ENCODE data around the gene ZNF276. TPM values are rescaled to one million over a fixed set of nuclear protein-coding genes. Genes with fewer than 3 reads are reported as not detected.

ZNF276 gene
- total and polyA plus RNA-seq, 2 of the 8 experiments (the other 6 are each of a cell fraction or from before 2014, with no cell fraction given), result 6.4 to 9.3 TPM

- H3K23me2 ChIP-seq (ENCODE audit: low read depth, low read length), result no peaks in the 10 kb centered on the region
- H3K4me3 ChIP-seq (ENCODE audit: extremely low read depth in 1 of 4, insufficient read depth in 2 of 4, low read depth in 3 of 4, low read length in 4 of 4), result no peak overlapping the region
- WGBS, 2 experiments (ENCODE audit: extremely low coverage in 1 of 2, insufficient coverage in 1 of 2, insufficient read length in 1 of 2, insufficient replicate concordance in 2 of 2, low coverage in 1 of 2, low lambda C conversion rate in 2 of 2, missing lambda C conversion rate in 1 of 2), result 91% methylated on average over 3 of the region's 3 CpGs; no CpG with 5 or more reads in 1 of the 2 experiments
- H2BK12ac ChIP-seq (ENCODE audit: low read depth, low read length), result no peak overlapping the region
- H3K9me3 ChIP-seq (ENCODE audit: insufficient read depth in 2 of 2, low read depth in 1 of 2, low read length in 1 of 2), result no peaks in the 10 kb centered on the region
- no peak overlapping the region for H3K27ac ChIP-seq (ENCODE audit: low read depth, low read length)
- ChIA-PET POLR2A (ENCODE audit: partially characterized antibody) (interaction anchor here (1.3 to 16.1 kb wide), 2 partner anchors 10 to 26 kb away, joined by 3 to 193 read pairs; no protein-coding TSS in a partner anchor), CTCF (ENCODE audit: partially characterized antibody) (interaction anchor here (1.0 to 7.8 kb wide), 2 partner anchors 30 to 124 kb away, joined by 3 to 69 read pairs; no protein-coding TSS in a partner anchor)
- H3K4me2 ChIP-seq (ENCODE audit: insufficient read depth in 1 of 2, low read depth in 2 of 2, low read length in 2 of 2), result no peak overlapping the region
- H3K4ac ChIP-seq (replicated peaks; ENCODE audit: insufficient read length, low read depth, low read length), result no peak overlapping the region
- H3K79me1 ChIP-seq (ENCODE audit: low read depth, low read length), result no peaks in the 10 kb centered on the region
- no peak overlapping the region for H3K14ac ChIP-seq (ENCODE audit: insufficient read length)
- no peaks in the 10 kb centered on the region for H3K4me1 ChIP-seq (replicated peaks in 1 of 4; ENCODE audit: control insufficient read depth in 3 of 4, insufficient read depth in 4 of 4, low read length in 3 of 4)
- no peak overlapping the region for H4K8ac ChIP-seq (ENCODE audit: extremely low read depth, insufficient read depth, low read length)
- H2BK15ac ChIP-seq (ENCODE audit: low read length), result no peak overlapping the region
- H3K56ac ChIP-seq (replicated peaks; ENCODE audit: insufficient read length, low read depth, low read length), result no peak overlapping the region
- no peak overlapping the region for H2BK20ac ChIP-seq (ENCODE audit: low read length)
- peaks cover 3 to 9% of the 10 kb centered on the region in 2 experiments for H4K20me1 ChIP-seq (replicated peaks in 1 of 2; ENCODE audit: control insufficient read depth in 1 of 2, insufficient read depth in 2 of 2, low read length in 2 of 2)
- H3K9ac ChIP-seq (replicated peaks in 1 of 4; ENCODE audit: extremely low read depth in 1 of 4, low read depth in 3 of 4, low read length in 3 of 4), result no peak overlapping the region
- DNase-seq (ENCODE audit: low read depth in 1 of 2, low spot score in 2 of 2), result no peak
- H3K27me3 ChIP-seq (replicated peaks in 1 of 4; ENCODE audit: control insufficient read depth in 3 of 4, extremely low read depth in 1 of 4, insufficient read depth in 3 of 4, low read length in 3 of 4), result no peaks in the 10 kb centered on the region
- no peaks in the 10 kb centered on the region for H3K79me2 ChIP-seq (ENCODE audit: control insufficient read depth in 1 of 2, insufficient read depth in 2 of 2, low read length in 2 of 2)
- no peak overlapping the region for H3K18ac ChIP-seq (ENCODE audit: extremely low read depth, low read length)
- H4K91ac ChIP-seq (replicated peaks; ENCODE audit: insufficient read length, low read length), result no peak overlapping the region
- no peak overlapping the region for H2BK120ac ChIP-seq (replicated peaks; ENCODE audit: low read depth, low read length)
- peaks cover 22 to 52% (median 44%) of the 10 kb centered on the region in 4 experiments for H3K36me3 ChIP-seq (ENCODE audit: control insufficient read depth in 2 of 4, insufficient read depth in 4 of 4, low read length in 3 of 4)
- no peak overlapping the region for H4K5ac ChIP-seq (ENCODE audit: insufficient read length, low read depth, low read length)
- no peak for FAIRE-seq
- no peak overlapping the region for H2AFZ ChIP-seq (ENCODE audit: low read length)
- no peak overlapping the region for H2BK5ac ChIP-seq (ENCODE audit: low read depth, low read length)
- no peak overlapping the region for H3K23ac ChIP-seq (ENCODE audit: insufficient read length)
- no peak overlapping the region for H2AK5ac ChIP-seq (ENCODE audit: low read depth, low read length)
- no peak for TF ChIP-seq BRCA1 (IDR thresholded peaks at IDR 0.05; ENCODE audit: low read depth, low read length)
- no peak for TF ChIP-seq FOSL1 (IDR thresholded peaks at IDR 0.05; ENCODE audit: insufficient read depth, low read depth, low read length)
- TF ChIP-seq RNF2 (IDR thresholded peaks at IDR 0.05; ENCODE audit: borderline replicate concordance, low read depth, low read length, missing control alignments, poor library complexity, severe bottlenecking), result no peak
- no peak for TF ChIP-seq MAFK (IDR thresholded peaks at IDR 0.05; ENCODE audit: low read depth, low read length)
- TF ChIP-seq TCF12 (IDR thresholded peaks at IDR 0.05; ENCODE audit: low read depth, low read length), result no peak
- TF ChIP-seq CBX5 (IDR thresholded peaks at IDR 0.05; ENCODE audit: low read depth, low read length), result no peak
- TF ChIP-seq SAP30 (IDR thresholded peaks at IDR 0.05; ENCODE audit: insufficient read depth, insufficient replicate concordance, low read length), result no peak
- TF ChIP-seq KDM1A (IDR thresholded peaks at IDR 0.05; ENCODE audit: borderline replicate concordance, low read length), result no peak
- TF ChIP-seq GTF2F1 (IDR thresholded peaks at IDR 0.05; ENCODE audit: borderline replicate concordance, low read depth, low read length), result no peak
- no peak for TF ChIP-seq BACH1 (IDR thresholded peaks at IDR 0.05; ENCODE audit: low read length)
- no peak for TF ChIP-seq CREB1 (IDR thresholded peaks at IDR 0.05)
- no peak for TF ChIP-seq EZH2 (IDR thresholded peaks at IDR 0.05; ENCODE audit: low read depth, low read length, severe bottlenecking)
- TF ChIP-seq KDM4A (IDR thresholded peaks at IDR 0.05; ENCODE audit: low read depth, low read length, severe bottlenecking), result no peak
- TF ChIP-seq SRF (IDR thresholded peaks at IDR 0.05; ENCODE audit: low read depth, low read length), result no peak
- no peak for TF ChIP-seq YY1 (IDR thresholded peaks at IDR 0.05; ENCODE audit: low read depth, low read length)
Measured at GRCh38 chr16:89736554-89736953, 15.2 kb downstream of the ZNF276 start.

Data from H1 (cell line).